Measurements from ENCODE around the gene RASGRP4.

GRCh38 chr19:38370299-38370698, 55.7 kb downstream of the RASGRP4 start:
- no peak for TF ChIP-seq EP300 (IDR thresholded peaks at IDR 0.05)
- no peak for TF ChIP-seq CTCF (IDR thresholded peaks at IDR 0.05)
- no peak for TF ChIP-seq POLR2AphosphoS5 (IDR thresholded peaks at IDR 0.05)

All from suprapubic skin (tissue), 4 donors.